Measurements from ENCODE around the gene HES1.
"Not testable (repeated sequence)": the region's sequence is repeated elsewhere in the genome, so short reads cannot be mapped to it uniquely, and the experiment has no call there.

Gene HES1

GRCh38 chr3:194135806-194136518 is at the start of gene HES1:
Gene HES1, plus strand, starts transcription at chr3:194136148. Its CDS starts 233 bp downstream, at chr3:194136381.
- DNase-seq, result peak; percentile 96

- DNase-seq, result no peak
These were observed 49.4 kb upstream of the HES1 start for GRCh38 chr3:194086388-194087075.

GRCh38 chr3:194087280-194087679 is 48.7 kb upstream of the HES1 start:
- no peak for DNase-seq

- DNase-seq, result no peak
These were observed 47.7 kb upstream of the HES1 start for GRCh38 chr3:194087995-194088855.

GRCh38 chr3:194089357-194090177 is 46.4 kb upstream of the HES1 start:
- DNase-seq, result peak; percentile 62

- not testable (repeated sequence) for DNase-seq
These were observed 45.8 kb upstream of the HES1 start for GRCh38 chr3:194090178-194090555.

- DNase-seq, result no peak
These were observed 45.2 kb upstream of the HES1 start for GRCh38 chr3:194090716-194091115.

- DNase-seq, result no peak
These were observed 44.8 kb upstream of the HES1 start for GRCh38 chr3:194091141-194091540.

GRCh38 chr3:194091897-194092296 is 44.1 kb upstream of the HES1 start:
- not testable (repeated sequence) for DNase-seq

- DNase-seq, result no peak
These were observed 43.1 kb upstream of the HES1 start for GRCh38 chr3:194092881-194093301.

- no peak for DNase-seq
These were observed 42.1 kb upstream of the HES1 start for GRCh38 chr3:194093842-194094241.

GRCh38 chr3:194095464-194095863 is 40.5 kb upstream of the HES1 start:
- DNase-seq, result peak; percentile 68

GRCh38 chr3:194095902-194096301 is 40.0 kb upstream of the HES1 start:
- DNase-seq, result no peak

GRCh38 chr3:194097141-194097882 is 38.6 kb upstream of the HES1 start:
- DNase-seq, result peak; percentile 34

- peak; percentile 83 for DNase-seq
These were observed 37.7 kb upstream of the HES1 start for GRCh38 chr3:194098081-194098842.

GRCh38 chr3:194098843-194099183 is 37.1 kb upstream of the HES1 start:
- DNase-seq, result no peak

GRCh38 chr3:194099215-194099614 is 36.7 kb upstream of the HES1 start:
- DNase-seq, result no peak

GRCh38 chr3:194100856-194101390 is 35.0 kb upstream of the HES1 start:
- DNase-seq, result no peak

GRCh38 chr3:194101592-194102432 is 34.1 kb upstream of the HES1 start:
- no peak for DNase-seq

- no peak for DNase-seq
These were observed 33.5 kb upstream of the HES1 start for GRCh38 chr3:194102436-194102835.

Measured in femur (tissue), 1 donor.